OCI-LY3 (cell line): Measurements from ENCODE around the gene TNFRSF4.

ENCODE experiments used
- EZH2phosphoT487 ChIP-seq: fragments of 200-600 bp; shearing (Covaris generic); IDR thresholded peaks from 2 replicates; pipeline ENCODE4 v1.6.1; 2018; ENCODE audit warnings: antibody characterized with exemption, mixed run types, low read depth
- TF ChIP-seq, protein P1 (sequence below): fragments of 200-600, 300-600 bp; sonication (generic); IDR thresholded peaks from 2 replicates; pipeline ENCODE4 v1.5.1; 2014; ENCODE audit warnings: antibody characterized with exemption, low read length, low read depth

DNA sequence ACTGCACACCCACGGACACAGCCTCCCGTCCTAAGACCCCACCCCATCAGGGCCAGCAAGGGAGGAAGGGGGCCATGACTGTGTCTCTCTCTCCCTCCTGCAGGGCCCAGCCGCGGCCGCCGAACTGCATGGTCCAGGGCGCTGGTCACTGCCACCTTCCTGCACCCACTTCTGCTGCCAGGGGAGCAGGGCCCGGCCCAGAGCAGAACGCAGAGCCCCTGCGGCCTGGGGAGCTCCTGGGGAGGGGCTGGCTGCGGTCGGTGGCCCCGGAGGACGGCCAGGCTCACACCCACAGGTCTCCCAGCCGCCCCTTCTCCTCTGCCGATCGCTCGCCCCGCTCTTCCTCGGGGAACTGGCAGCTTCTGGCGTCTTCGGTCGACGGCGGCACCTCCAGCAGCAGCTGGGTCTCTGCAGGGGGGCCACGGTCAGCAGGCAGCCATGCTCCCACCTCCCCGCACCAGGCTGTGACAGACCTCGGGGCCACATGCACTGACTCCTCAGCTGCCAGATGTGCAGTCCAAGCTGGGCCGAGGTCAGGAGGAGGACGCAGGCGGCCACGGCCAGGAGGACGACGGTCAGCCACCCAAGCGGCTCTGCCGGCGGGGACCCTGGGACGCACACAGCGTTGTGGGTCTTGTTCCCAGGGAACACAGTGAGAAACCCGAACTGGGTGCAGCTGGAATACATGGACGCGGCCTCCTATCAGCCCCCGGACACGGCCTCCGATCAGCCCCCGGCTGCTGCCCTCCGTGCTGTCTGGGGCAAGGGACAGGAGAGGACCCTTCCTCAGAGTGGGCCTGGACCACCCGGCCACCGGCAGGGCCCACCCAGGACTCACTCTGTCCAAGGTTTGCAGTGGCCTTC is 10.2 kb downstream of the TNFRSF4 start:
- TF ChIP-seq, protein P1, sequence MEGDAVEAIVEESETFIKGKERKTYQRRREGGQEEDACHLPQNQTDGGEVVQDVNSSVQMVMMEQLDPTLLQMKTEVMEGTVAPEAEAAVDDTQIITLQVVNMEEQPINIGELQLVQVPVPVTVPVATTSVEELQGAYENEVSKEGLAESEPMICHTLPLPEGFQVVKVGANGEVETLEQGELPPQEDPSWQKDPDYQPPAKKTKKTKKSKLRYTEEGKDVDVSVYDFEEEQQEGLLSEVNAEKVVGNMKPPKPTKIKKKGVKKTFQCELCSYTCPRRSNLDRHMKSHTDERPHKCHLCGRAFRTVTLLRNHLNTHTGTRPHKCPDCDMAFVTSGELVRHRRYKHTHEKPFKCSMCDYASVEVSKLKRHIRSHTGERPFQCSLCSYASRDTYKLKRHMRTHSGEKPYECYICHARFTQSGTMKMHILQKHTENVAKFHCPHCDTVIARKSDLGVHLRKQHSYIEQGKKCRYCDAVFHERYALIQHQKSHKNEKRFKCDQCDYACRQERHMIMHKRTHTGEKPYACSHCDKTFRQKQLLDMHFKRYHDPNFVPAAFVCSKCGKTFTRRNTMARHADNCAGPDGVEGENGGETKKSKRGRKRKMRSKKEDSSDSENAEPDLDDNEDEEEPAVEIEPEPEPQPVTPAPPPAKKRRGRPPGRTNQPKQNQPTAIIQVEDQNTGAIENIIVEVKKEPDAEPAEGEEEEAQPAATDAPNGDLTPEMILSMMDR = no peak
- no peak for TF ChIP-seq EZH2phosphoT487
